GM12878 (cell line): ENCODE results near the gene CNGB1. TPM values are rescaled to one million over a fixed set of nuclear protein-coding genes. Genes with fewer than 3 reads are reported as not detected.

Experiments
- ATAC-seq: fragments of 200-7000 bp; cut with Tn5 transposase; 3 replicates; pipeline ENCODE4 v1.9.1; 2020; ENCODE audit warnings: mild to moderate bottlenecking, moderate library complexity
- BruUV-seq: library from RNA; stranded (reverse); fragments of 400-500 nt; replicated peaks from 2 replicates; lab custom pipeline; 2021; lab: Mats Ljungman, UMichigan
- CTCF ChIA-PET: fragments of 300-600 bp; sonication (Branson Sonifier 250); formaldehyde crosslinking; extraction: SDS; loops from one replicate; lab custom pipeline; 2021; ENCODE audit warnings: inconsistent platforms; lab: Yijun Ruan, JAX
- POLR2A ChIA-PET: fragments of 350-600 bp; formaldehyde crosslinking; extraction: SDS; loops from one replicate; lab custom pipeline; 2021; ENCODE audit warnings: inconsistent platforms; lab: Charles Lee
- RAD21 ChIA-PET: fragments of 300-600 bp; sonication (Branson Sonifier 250); formaldehyde crosslinking; loops from one replicate; lab custom pipeline; 2023; ENCODE audit warnings: antibody characterized with exemption; ENCODE audit not compliant: unreplicated experiment; lab: Charles Lee
- SMC1A ChIA-PET: fragments of 300-600 bp; sonication (Branson Sonifier 250); formaldehyde crosslinking; loops from one replicate; lab custom pipeline; 2023; ENCODE audit not compliant: unreplicated experiment, uncharacterized antibody; lab: Charles Lee
- DNase-seq: peaks from one replicate; pipeline ENCODE4 v3.0.0-alpha.2; 2011; ENCODE audit warnings: low read depth, low spot score
- FAIRE-seq: peaks from 3 replicates; lab custom pipeline; 2011; peaks lifted over from hg19 to GRCh38; lab: Jason Lieb, UNC
- H2AFZ ChIP-seq: 2 replicates; pipeline ENCODE4 v1.6.0; 2011; ENCODE audit warnings: low read depth, low read length, control low read depth; ENCODE audit not compliant: control insufficient read depth
- H3K27ac ChIP-seq: 2 replicates; pipeline ENCODE4 v1.5.1; 2011; ENCODE audit warnings: control low read depth; ENCODE audit not compliant: control insufficient read depth, insufficient read depth
- H3K27me3 ChIP-seq, 2 experiments: replicated peaks in 1 of 2; 2 replicates each; pipeline versions ENCODE4 v1.6.0 to v1.6.1; 2011; ENCODE audit warnings: low read length in 1 of 2; ENCODE audit not compliant: control insufficient read depth in 2 of 2, insufficient read depth in 2 of 2
- H3K36me3 ChIP-seq, 2 experiments: 2 replicates each; pipeline ENCODE4 v1.5.1; 2011; ENCODE audit warnings: low read length in 1 of 2; ENCODE audit not compliant: control insufficient read depth in 2 of 2, insufficient read depth in 2 of 2
- H3K4me1 ChIP-seq: 2 replicates; pipeline ENCODE4 v1.6.1; 2011; ENCODE audit warnings: mild to moderate bottlenecking, low read length, moderate library complexity, mixed read lengths; ENCODE audit not compliant: control insufficient read depth, insufficient read depth
- H3K4me2 ChIP-seq: 2 replicates; pipeline ENCODE4 v1.6.0; 2011; ENCODE audit warnings: control low read depth; ENCODE audit not compliant: control insufficient read depth, insufficient read depth
- H3K4me3 ChIP-seq: fragments of 200-600 bp; sonication (generic); 2 replicates; pipeline ENCODE4 v1.5.1; 2016
- H3K79me2 ChIP-seq: 2 replicates; pipeline ENCODE4 v1.6.0; 2011; ENCODE audit warnings: low read length; ENCODE audit not compliant: control insufficient read depth, insufficient read depth
- H3K9ac ChIP-seq: 2 replicates; pipeline ENCODE4 v1.8.0; 2011; ENCODE audit warnings: low read length, control low read depth, mixed read lengths; ENCODE audit not compliant: control insufficient read depth, insufficient read depth
- H3K9me3 ChIP-seq: replicated peaks from 3 replicates; pipeline ENCODE4 v1.5.1; 2011; ENCODE audit warnings: mild to moderate bottlenecking, low read length; ENCODE audit not compliant: control insufficient read depth, insufficient read depth
- H4K20me1 ChIP-seq: 2 replicates; pipeline ENCODE4 v1.6.0; 2011; ENCODE audit not compliant: control insufficient read depth, insufficient read depth
- CBX3 ChIP-seq: fragments of 200-600 bp; sonication (generic); IDR thresholded peaks from 2 replicates; pipeline ENCODE4 v1.6.1; 2016; ENCODE audit warnings: low read depth, borderline replicate concordance
- CHD2 ChIP-seq: IDR thresholded peaks from 2 replicates; pipeline ENCODE4 v1.6.1; 2011; ENCODE audit warnings: low read depth, low read length, improper control_type of control experiment, borderline replicate concordance
- CUX1 ChIP-seq: IDR thresholded peaks from 2 replicates; pipeline ENCODE4 v1.6.1; 2012; ENCODE audit warnings: improper control_type of control experiment, low read depth, low read length; ENCODE audit not compliant: insufficient replicate concordance
- E4F1 ChIP-seq: fragments of 450-650 bp; IDR thresholded peaks from 2 replicates; pipeline ENCODE4 v1.6.1; 2018; ENCODE audit warnings: borderline replicate concordance, mild to moderate bottlenecking; ENCODE audit not compliant: partially characterized antibody
- HCFC1 ChIP-seq: fragments of 150-350 bp; IDR thresholded peaks from 2 replicates; pipeline ENCODE4 v1.6.1; 2014; ENCODE audit warnings: low read length
- IRF4 ChIP-seq: IDR thresholded peaks from 2 replicates; pipeline ENCODE4 v1.6.1; 2011; ENCODE audit warnings: low read depth, low read length
- JUNB ChIP-seq: IDR thresholded peaks from 2 replicates; pipeline ENCODE4 v1.6.1; 2016; ENCODE audit warnings: antibody characterized with exemption, mild to moderate bottlenecking
- PML ChIP-seq: IDR thresholded peaks from 2 replicates; pipeline ENCODE4 v1.6.1; 2012; ENCODE audit warnings: low read length, inconsistent platforms
- POLR2AphosphoS5 ChIP-seq: IDR thresholded peaks from 2 replicates; pipeline ENCODE4 v1.6.1; 2011; ENCODE audit warnings: mild to moderate bottlenecking, low read length, inconsistent platforms
- RAD21 ChIP-seq: IDR thresholded peaks from 2 replicates; pipeline ENCODE4 v1.6.1; 2011; ENCODE audit warnings: mild to moderate bottlenecking, low read depth, low read length, moderate library complexity; ENCODE audit not compliant: insufficient read depth
- SP1 ChIP-seq: IDR thresholded peaks from one replicate; pipeline ENCODE4 v1.6.1; 2011; ENCODE audit warnings: low read depth, low read length
- YBX1 ChIP-seq: fragments of 450-650 bp; IDR thresholded peaks from 2 replicates; pipeline ENCODE4 v1.6.1; 2016; ENCODE audit warnings: antibody characterized with exemption
- ZNF207 ChIP-seq: fragments of 450-650 bp; IDR thresholded peaks from 2 replicates; pipeline ENCODE4 v1.6.1; 2014; ENCODE audit warnings: antibody characterized with exemption, mild to moderate bottlenecking, borderline replicate concordance
- WGBS: methylation state at CpG from one replicate; pipeline ENCODE4 v1.1.6; 2016; ENCODE audit warnings: low lambda C conversion rate; ENCODE audit not compliant: insufficient replicate concordance, insufficient coverage; ENCODE audit errors: missing lambda C conversion rate; 5-methylcytosine and 5-hydroxymethylcytosine counted together
- in situ Hi-C: fragments of 300-500 bp; cut with MboI; formaldehyde crosslinking; loops from 9 replicates; pipeline ENCODE4 v1.14.3; 2018; ENCODE audit warnings: mixed read lengths
- intact Hi-C: fragments of 100-400 bp; cut with micrococcal nuclease; formaldehyde crosslinking; loops from one replicate; pipeline ENCODE4 v1.14.2; 2022; ENCODE audit not compliant: unreplicated experiment
- polyA plus RNA-seq, 11 experiments: library from polyadenylated mRNA; depleted of rRNA in 4 of 11; unstranded in 6 of 11; stranded (reverse) in 5 of 11; fragments of >200 nt; fragmentation: Nextera tagmentation in 4 of 11; fragmentation: Illumina TruSeq in 1 of 11; extraction: Ambion mirVana in 4 of 11; extraction: Trizol in 1 of 11; gene quantifications; 1 replicate in 1 of 11; 2 replicates in 10 of 11; pipeline versions ENCODE4 v1.2.1 to v1.2.3, GENCODE V29; 2011 to 2016; ENCODE audit warnings: inconsistent platforms in 2 of 11, missing spikeins in 2 of 11, low read depth in 1 of 11
- total RNA-seq, 4 experiments: library from RNA; depleted of rRNA in 3 of 4; stranded (reverse); fragments of >200 nt in 3 of 4; fragmentation: Illumina TruSeq in 1 of 4; extraction: Trizol in 1 of 4; gene quantifications; 2 replicates each; pipeline versions ENCODE4 v1.2.1 to v1.2.3, GENCODE V29; 2013 to 2021
- TF ChIP-seq, protein P1 (sequence below): fragments of 450-650 bp; IDR thresholded peaks from 2 replicates; pipeline ENCODE4 v1.6.1; 2016; ENCODE audit warnings: mild to moderate bottlenecking, moderate library complexity, borderline replicate concordance

The CNGB1 gene
- total and polyA plus RNA-seq, 10 of the 15 experiments (the other 5 are each of a cell fraction or from before 2014, with no cell fraction given): 0.03 TPM; not detected in 9

DNA sequence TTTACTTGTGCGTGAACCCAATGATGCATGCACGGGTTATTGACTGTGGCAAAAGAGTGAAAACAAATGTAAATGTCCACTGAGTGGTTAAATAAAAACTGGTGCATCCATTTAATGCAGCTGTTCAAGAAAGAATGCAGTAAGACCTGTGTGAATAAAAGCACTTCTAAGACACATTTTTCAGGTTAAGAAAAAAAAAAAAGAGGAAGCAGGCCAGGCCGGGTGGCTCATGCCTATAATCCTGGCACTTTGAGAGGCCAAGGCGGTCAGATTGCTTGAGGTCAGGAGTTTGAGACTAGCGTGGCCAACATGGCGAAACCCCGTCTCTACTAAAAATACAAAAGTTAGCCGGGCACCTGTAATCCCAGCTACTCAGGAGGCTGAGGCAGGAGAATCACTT lies 11.8 kb downstream of the CNGB1 start:
- Histone ChIP-seq H3K9ac (no peak overlapping the region), H3K27ac (no peak overlapping the region), H3K4me2 (no peak overlapping the region), H2AFZ (no peak overlapping the region), H3K36me3 (no peaks in the 10 kb centered on the region), H3K4me3 (no peak overlapping the region), H3K9me3 (no peaks in the 10 kb centered on the region), H3K4me1 (0 out of 2 replicates have a peak, but pooled peaks cover 2% of the 10 kb centered on the region), H4K20me1 (no peaks in the 10 kb centered on the region), H3K79me2 (no peaks in the 10 kb centered on the region), H3K27me3 (no peaks in the 10 kb centered on the region)
- SMC1A ChIA-PET: no interaction called here
- ATAC-seq (no peak), DNase-seq (no peak), FAIRE-seq (no peak)
- WGBS: 34% methylated on average over 8 of the region's 8 CpGs
- in situ Hi-C loops (no loop called here), intact Hi-C loops (no loop called here)
- no TSS peak for BruUV-seq
- POLR2A ChIA-PET: interaction anchor here (0.7 kb wide), 1 partner anchor 518 kb away, joined by 3 read pairs; no protein-coding TSS in a partner anchor
- CTCF ChIA-PET: no interaction called here
- RAD21 ChIA-PET: no interaction called here
- TF ChIP-seq HCFC1 (no peak), RAD21 (no peak), E4F1 (no peak), SP1 (no peak), IRF4 (no peak), YBX1 (no peak), CBX3 (no peak), CHD2 (no peak), POLR2AphosphoS5 (no peak), JUNB (no peak), ZNF207 (no peak), PML (no peak), CUX1 (no peak)
- TF ChIP-seq, protein P1, sequence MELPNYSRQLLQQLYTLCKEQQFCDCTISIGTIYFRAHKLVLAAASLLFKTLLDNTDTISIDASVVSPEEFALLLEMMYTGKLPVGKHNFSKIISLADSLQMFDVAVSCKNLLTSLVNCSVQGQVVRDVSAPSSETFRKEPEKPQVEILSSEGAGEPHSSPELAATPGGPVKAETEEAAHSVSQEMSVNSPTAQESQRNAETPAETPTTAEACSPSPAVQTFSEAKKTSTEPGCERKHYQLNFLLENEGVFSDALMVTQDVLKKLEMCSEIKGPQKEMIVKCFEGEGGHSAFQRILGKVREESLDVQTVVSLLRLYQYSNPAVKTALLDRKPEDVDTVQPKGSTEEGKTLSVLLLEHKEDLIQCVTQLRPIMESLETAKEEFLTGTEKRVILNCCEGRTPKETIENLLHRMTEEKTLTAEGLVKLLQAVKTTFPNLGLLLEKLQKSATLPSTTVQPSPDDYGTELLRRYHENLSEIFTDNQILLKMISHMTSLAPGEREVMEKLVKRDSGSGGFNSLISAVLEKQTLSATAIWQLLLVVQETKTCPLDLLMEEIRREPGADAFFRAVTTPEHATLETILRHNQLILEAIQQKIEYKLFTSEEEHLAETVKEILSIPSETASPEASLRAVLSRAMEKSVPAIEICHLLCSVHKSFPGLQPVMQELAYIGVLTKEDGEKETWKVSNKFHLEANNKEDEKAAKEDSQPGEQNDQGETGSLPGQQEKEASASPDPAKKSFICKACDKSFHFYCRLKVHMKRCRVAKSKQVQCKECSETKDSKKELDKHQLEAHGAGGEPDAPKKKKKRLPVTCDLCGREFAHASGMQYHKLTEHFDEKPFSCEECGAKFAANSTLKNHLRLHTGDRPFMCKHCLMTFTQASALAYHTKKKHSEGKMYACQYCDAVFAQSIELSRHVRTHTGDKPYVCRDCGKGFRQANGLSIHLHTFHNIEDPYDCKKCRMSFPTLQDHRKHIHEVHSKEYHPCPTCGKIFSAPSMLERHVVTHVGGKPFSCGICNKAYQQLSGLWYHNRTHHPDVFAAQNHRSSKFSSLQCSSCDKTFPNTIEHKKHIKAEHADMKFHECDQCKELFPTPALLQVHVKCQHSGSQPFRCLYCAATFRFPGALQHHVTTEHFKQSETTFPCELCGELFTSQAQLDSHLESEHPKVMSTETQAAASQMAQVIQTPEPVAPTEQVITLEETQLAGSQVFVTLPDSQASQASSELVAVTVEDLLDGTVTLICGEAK: no peak
